HG03442 (cell line): Measurements from ENCODE around the gene TRIM49D1.
"Not testable (repeated sequence)": the region's sequence is repeated elsewhere in the genome, so short reads cannot be mapped to it uniquely, and the experiment has no call there.

Source experiments
- ATAC-seq: cut with Tn5 transposase; IDR thresholded peaks from one replicate; pipeline ENCODE4 v1.9.1; 2021; ENCODE audit warnings: mild to moderate bottlenecking, moderate library complexity; ENCODE audit not compliant: unreplicated experiment

The TRIM49D1 gene

GRCh38 chr11:89922195-89922660 lies at the start of gene TRIM49D1:
TSS of gene TRIM49D1 (minus strand) at chr11:89922245. CDS start at chr11:89917710, 4,535 bp downstream.
- no peak for ATAC-seq

- ATAC-seq: not testable (repeated sequence)
Observed at GRCh38 chr11:89965737-89966136, 43.7 kb upstream of the TRIM49D1 start, which contains the start of gene TRIM64. TSS of gene TRIM64 (plus strand) at chr11:89966037. CDS start at chr11:89968504, 2,467 bp downstream.

GRCh38 chr11:89960833-89961232 lies 38.8 kb upstream of the TRIM49D1 start:
- not testable (repeated sequence) for ATAC-seq

GRCh38 chr11:89923764-89924163 lies 1.7 kb upstream of the TRIM49D1 start, which contains the start of gene TRIM49D2:
TSS of gene TRIM49D2 (plus strand) at chr11:89924064. CDS start at chr11:89926762, 2,698 bp downstream.
- ATAC-seq: not testable (repeated sequence)

GRCh38 chr11:89900809-89901208 lies 21.2 kb downstream of the TRIM49D1 start:
- not testable (repeated sequence) for ATAC-seq

GRCh38 chr11:89893245-89893644 lies 28.8 kb downstream of the TRIM49D1 start:
- ATAC-seq: not testable (repeated sequence)

GRCh38 chr11:89877511-89877910 lies 44.5 kb downstream of the TRIM49D1 start:
- not testable (repeated sequence) for ATAC-seq

GRCh38 chr11:89872588-89872987 lies 49.5 kb downstream of the TRIM49D1 start:
- ATAC-seq: not testable (repeated sequence)

GRCh38 chr11:89865223-89865622 lies 56.8 kb downstream of the TRIM49D1 start:
- ATAC-seq: not testable (repeated sequence)

- not testable (repeated sequence) for ATAC-seq
Observed at GRCh38 chr11:89863906-89864704, 57.9 kb downstream of the TRIM49D1 start.
